GM21717 (cell line): ENCODE results near the gene RCAN1.

Experiments used
- ATAC-seq: cut with Tn5 transposase; IDR thresholded peaks from one replicate; pipeline ENCODE4 v1.9.1; 2021; ENCODE audit warnings: mild to moderate bottlenecking, moderate library complexity; ENCODE audit not compliant: unreplicated experiment

Gene RCAN1

GRCh38 chr21:34545079-34545884 is 69.6 kb downstream of the RCAN1 start:
- ATAC-seq, result peak; percentile 84

- no peak for ATAC-seq
Measured at GRCh38 chr21:34544032-34544496, 70.8 kb downstream of the RCAN1 start.

GRCh38 chr21:34543017-34543416 is 71.9 kb downstream of the RCAN1 start:
- ATAC-seq, result no peak

DNA sequence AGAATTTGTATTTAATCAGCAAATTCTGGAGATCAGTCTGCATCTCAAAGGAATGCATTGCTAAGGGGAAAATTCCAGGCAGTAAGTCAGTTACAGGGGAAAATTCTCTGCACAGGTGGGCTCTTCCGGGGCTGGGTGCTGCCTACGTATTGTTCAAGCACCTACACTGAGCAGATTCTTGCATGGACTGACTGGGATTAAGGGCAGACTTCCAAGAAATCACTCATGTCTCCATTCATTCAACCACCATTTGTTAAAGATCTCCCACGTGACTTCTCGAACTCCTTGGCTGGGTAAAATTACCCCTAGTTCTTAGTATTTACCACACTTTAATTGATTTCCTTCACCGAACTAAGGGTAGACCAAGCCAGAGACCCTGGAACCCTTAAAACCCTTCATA is 74.7 kb downstream of the RCAN1 start:
- no peak for ATAC-seq

DNA sequence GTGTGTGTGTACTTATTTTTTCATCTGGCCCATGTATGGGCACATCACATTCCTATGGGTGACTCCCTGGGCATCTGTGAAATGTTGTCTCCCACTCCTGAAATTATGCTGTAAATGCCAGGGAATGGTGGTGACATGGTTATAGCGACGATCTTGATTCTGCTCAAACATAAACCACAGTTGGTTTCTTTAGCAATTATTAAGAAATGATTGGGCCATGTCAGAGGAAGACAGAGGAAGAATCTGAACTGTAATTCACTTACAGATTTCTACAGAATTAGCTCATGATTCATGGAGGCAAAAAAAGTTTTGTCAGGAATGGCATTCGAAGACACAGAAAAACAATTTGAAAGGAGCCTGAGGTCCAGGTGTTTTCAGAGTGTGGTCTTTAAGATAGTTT is 77.1 kb downstream of the RCAN1 start:
- no peak for ATAC-seq

DNA sequence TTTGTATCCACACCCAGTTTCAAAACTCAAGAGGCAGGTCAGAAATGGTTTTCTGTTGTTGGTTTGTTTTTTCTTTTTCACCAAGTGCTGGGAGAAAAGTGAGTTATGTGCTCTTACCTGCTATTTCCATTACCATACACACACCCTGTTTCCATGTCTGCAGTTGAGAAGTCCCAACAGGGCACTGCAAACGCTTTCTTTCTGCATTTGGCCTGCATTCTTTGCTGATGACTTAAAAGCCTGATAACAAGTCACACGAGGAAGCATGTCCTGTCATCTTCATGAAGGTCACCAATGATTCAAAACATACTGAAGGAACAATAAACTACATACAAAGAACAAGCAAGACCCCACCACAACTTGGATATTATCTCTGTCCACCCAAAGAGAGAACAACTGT is 78.1 kb downstream of the RCAN1 start:
- no peak for ATAC-seq

DNA sequence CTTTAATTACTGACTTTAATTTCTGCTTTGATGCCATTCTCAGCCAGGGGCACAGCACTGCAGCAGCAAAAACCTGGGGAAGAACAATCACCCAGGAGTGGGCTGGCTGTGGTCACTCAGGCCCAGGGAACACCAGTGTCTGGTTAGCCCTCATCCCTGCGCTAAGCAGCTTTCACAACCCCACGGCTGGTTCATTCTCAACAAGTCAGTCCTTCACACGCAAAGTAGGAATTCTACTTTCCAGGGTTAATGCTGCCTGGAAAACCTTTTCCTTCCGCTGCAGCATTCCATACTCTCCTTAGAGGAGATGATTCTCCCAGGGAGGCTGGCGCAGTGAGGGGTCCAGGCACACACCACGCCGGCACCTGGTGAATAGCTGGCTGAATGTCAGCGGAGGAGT is 78.6 kb downstream of the RCAN1 start:
- no peak for ATAC-seq

GRCh38 chr21:34535886-34536285 is 79.0 kb downstream of the RCAN1 start:
- ATAC-seq, result no peak

GRCh38 chr21:34534522-34534921 is 80.4 kb downstream of the RCAN1 start:
- ATAC-seq, result no peak

DNA sequence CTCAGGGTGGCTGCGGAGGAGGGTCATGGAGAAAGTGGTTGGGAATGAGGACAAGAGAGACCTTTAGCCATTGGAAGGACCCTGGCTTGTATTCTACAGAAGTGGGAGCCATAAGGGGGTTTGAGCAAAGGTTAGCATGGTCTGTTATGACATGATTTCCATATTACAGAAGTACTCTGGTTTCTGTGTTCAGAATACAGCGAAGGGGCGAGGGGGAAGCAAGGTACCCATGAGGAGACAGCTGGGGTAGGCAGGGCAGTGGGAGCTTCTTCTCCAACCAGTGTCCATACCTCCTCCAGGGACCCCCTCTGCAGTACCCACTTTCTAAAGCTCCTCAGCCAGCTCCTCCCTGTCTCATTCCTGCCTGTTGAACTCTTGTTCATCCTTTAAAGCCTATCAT is 81.0 kb downstream of the RCAN1 start:
- no peak for ATAC-seq

GRCh38 chr21:34531399-34531798 is 83.5 kb downstream of the RCAN1 start:
- ATAC-seq, result no peak

DNA sequence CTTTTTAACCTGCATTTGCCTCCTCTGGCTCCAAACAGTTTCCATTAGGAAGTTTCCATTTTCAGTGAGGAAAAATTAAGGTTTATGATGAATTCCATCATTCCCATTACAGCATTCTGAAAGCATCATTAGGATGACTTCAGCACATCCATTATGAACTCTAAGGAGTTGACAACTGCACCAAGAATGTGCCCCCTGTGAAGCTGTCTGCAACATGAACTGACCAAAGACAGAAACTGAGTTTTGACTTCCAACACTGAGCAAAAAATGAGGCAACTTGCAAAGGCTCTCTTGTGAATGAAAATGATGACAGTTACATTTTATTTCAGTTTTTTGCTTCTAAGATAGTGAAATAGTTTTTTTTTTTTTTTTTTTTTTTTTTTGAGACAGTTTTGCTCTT is 84.7 kb downstream of the RCAN1 start:
- no peak for ATAC-seq

DNA sequence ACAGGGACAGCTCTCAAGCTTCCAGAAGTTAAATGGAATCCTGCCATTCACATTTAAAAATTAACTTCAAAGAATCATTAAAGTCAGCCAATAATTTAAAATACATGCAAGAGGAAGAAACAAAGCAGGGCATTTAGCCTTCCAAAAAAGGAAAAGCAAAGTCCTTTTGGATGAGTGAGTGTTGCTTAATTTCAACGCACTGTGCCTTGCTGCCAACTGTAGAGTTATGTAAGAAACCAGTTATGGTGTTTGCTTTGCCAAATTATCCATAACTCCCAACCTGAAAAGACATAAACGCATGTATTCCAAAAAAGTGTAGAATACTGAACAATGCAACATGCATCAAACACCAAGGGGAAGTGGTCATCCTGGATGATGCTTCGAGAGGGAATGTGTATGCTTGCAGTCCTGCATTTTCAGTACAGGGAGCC is 86.8 kb downstream of the RCAN1 start:
- ATAC-seq, result no peak

DNA sequence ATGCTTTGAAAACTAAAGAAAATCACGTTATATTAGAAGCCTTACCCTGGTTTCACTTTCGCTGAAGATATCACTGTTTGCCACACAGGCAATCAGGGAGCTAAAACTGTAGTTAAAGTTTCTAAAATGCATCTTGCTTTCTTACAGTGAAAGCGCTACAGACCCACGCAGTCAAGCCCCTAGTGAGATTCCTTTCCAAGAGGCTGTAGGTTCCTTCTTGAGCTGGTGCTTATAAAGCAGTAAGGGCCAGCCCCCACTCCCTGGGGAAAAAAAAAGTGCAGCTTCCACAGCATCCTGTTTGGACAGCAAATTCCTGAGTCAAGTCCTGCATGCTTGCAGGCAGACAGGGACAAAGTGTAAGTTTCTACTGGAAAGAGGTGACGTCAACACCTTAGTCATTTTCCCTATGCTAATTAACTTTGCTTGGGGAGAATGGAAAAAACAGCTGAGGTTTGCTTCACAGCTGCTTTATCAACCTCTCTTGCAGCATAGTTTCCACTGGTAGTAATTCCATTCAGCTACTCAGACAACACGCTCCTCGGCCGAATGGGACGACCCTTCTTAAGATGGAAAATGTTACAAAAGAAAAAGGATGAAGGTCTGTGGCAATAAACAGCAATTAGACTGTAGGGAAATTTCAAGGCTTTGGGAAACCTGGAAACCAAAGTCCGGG is 88.2 kb downstream of the RCAN1 start:
- ATAC-seq, result peak; percentile 68

DNA sequence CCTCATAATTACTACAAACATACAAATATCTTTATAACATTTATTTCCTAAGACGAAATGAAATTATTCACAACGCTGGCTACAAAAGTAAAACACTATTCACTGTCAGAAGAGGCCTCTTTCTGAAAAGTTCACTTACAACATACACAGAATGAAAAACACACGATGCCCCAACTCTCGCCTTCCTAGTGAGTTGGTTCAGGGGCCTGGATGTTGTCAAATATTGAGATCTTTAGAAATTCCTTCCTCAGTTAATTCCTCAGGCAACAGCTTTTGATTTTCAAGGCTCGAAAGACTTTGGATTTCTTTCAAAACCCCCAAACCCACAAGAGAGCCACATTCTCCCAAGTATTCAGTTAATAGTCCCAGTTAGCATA is 88.7 kb downstream of the RCAN1 start:
- no peak for ATAC-seq

DNA sequence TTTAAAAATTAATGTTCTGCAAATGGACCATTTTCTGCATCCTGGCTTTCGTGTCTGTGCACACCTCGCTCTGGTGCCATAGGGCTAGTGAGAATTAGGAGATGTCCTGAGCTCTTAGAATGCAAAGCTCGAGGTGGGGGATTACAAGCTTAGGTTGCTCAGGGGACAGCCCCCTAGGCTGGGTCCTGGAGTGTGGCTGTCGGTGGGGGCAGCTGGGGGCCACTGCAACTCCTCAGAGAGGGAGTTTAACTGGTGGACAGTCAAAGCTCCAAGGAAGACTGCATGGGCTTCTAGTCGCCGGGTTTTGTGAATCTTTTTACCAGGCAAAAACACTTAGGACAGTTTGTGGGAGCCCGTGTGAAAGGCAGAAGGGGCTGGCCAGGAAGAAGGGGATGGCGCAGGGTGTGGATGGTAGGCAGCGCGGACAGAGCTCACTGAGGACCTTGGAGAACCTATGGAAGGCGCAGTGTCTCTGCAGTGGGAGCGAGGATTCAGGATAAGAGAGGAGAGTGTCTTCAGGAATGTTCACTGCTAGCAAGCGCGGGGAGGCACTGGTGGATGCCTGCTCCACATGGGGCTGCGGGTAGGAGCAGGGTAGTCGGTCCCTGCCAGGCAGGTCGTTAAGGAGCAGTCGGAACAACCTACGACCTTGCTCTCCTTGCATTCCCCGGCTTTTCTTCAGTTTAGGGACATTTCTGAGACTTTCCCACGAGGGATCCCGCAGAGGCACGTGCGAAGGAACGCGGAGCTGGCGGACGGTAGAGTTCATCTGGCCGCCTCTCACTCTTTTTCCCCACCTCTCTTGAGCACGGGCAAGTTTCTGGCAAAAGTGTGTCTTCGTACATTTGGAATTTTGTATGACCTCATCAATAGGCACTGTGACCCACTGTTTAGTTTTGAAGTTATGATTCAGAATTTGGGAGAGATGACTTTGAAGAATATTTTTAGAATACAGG is 90.0 kb downstream of the RCAN1 start:
- ATAC-seq, result no peak

DNA sequence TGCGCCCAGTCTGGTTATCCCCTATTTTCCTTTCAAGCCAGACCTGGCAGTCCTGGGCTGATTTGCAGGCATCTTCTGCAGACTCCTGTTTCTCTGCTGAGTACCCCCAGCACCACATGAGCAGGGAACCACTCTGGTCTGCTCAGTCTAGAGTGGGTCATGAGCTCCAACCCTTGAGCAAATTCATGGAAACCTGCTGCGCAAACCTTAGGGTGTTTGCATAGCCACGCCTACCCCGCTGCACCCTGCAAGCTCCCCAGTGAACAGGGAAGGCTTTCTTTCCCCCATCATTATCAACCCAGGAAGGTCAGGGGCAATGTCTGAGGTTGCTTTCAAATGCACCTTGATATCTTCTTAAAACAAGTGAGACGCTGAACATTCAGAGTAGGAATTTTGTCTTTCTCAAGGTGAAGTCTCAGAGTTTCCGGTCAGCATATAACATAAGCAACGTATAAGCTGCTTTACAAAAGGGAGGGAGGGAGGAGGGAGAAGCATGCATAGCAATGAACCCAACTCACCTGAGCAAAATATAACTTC is 91.8 kb downstream of the RCAN1 start:
- no peak for ATAC-seq

GRCh38 chr21:34522284-34522683 is 92.6 kb downstream of the RCAN1 start:
- ATAC-seq, result no peak

- no peak for ATAC-seq
Measured at GRCh38 chr21:34521561-34521960, 93.4 kb downstream of the RCAN1 start.

DNA sequence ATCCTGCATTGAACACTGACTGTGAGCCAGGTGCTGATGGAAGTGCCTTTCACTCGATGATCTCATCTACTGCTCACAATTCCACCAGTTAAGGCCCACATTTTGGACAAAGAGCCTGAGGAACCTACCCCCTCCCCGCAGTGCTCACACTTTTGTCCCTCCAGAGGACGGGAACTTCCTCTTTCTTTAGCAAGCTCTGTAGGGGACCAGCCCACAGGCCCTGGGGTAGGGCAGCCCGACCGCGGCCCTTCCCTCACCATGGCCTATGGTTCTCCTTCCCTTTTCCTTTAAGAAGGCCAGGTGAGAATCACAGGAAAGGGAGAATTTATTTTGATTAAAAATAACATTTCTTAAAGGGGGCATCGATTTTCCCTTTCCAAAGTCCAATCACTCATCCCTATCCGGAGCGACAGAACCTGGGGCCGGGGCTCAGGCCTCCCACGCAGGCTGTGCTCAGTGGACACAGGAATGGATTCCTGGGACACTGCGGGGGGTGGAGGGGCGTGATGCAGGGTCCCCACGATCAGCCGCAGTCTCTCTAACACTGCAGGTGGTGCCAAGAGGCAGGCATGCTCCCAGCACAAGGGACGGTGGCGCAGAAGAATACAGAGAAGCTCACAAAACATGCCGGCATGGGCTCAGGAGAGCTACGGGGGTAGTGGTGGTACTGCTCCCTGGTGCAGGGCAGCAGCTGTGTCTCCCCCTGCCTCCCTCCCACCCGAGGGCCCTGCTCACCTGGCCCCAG is 94.0 kb downstream of the RCAN1 start:
- ATAC-seq, result no peak
